ENCODE measurements around the gene DTWD2. TPM values are rescaled to one million over a fixed set of nuclear protein-coding genes. Genes with fewer than 3 reads are reported as not detected.
"Not testable (repeated sequence)": the region's sequence is repeated elsewhere in the genome, so short reads cannot be mapped to it uniquely, and the experiment has no call there.

The DTWD2 gene
- total RNA-seq, 4 donors from 2014 or later = 7.9 to 14.2 (median 12.6) TPM

GRCh38 chr5:118996098-118996497 is 7.8 kb upstream of the DTWD2 start:
- H3K27ac ChIP-seq = no peak overlapping the region
- H3K4me3 ChIP-seq = no peak overlapping the region
- H3K4me1 ChIP-seq = no peaks in the 10 kb centered on the region
- ATAC-seq = no peak
- H3K36me3 ChIP-seq = no peaks in the 10 kb centered on the region
- no peaks in the 10 kb centered on the region for H3K9me3 ChIP-seq
- H3K27me3 ChIP-seq = no peaks in the 10 kb centered on the region
- TF ChIP-seq, protein P1, sequence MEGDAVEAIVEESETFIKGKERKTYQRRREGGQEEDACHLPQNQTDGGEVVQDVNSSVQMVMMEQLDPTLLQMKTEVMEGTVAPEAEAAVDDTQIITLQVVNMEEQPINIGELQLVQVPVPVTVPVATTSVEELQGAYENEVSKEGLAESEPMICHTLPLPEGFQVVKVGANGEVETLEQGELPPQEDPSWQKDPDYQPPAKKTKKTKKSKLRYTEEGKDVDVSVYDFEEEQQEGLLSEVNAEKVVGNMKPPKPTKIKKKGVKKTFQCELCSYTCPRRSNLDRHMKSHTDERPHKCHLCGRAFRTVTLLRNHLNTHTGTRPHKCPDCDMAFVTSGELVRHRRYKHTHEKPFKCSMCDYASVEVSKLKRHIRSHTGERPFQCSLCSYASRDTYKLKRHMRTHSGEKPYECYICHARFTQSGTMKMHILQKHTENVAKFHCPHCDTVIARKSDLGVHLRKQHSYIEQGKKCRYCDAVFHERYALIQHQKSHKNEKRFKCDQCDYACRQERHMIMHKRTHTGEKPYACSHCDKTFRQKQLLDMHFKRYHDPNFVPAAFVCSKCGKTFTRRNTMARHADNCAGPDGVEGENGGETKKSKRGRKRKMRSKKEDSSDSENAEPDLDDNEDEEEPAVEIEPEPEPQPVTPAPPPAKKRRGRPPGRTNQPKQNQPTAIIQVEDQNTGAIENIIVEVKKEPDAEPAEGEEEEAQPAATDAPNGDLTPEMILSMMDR (IDR thresholded peaks at IDR 0.05) = no peak
- TF ChIP-seq POLR2AphosphoS5 (IDR thresholded peaks at IDR 0.05) (no peak), POLR2A (IDR thresholded peaks at IDR 0.05) (no peak), EP300 (IDR thresholded peaks at IDR 0.05) (no peak)
- WGBS, 2 donors (ENCODE audit: low coverage in 1 of 2) = 85 to 100% methylated on average over 1 of the region's 1 CpG

- no peaks in the 10 kb centered on the region for H3K27me3 ChIP-seq
- no peaks in the 10 kb centered on the region for H3K9me3 ChIP-seq
- no peaks in the 10 kb centered on the region for H3K36me3 ChIP-seq
- H3K4me3 ChIP-seq = no peak overlapping the region
- ATAC-seq = no peak
- H3K27ac ChIP-seq = no peak overlapping the region
- TF ChIP-seq EP300 (IDR thresholded peaks at IDR 0.05) = no peak
- no peak for TF ChIP-seq POLR2A (IDR thresholded peaks at IDR 0.05)
- TF ChIP-seq POLR2AphosphoS5 (IDR thresholded peaks at IDR 0.05) = no peak
- TF ChIP-seq, protein P1 (IDR thresholded peaks at IDR 0.05) = no peak
- WGBS, 2 donors (ENCODE audit: low coverage in 1 of 2) = 79% methylated on average over 2 of the region's 2 CpGs; no CpG with 5 or more reads in 1 of the 2 donors
- H3K4me1 ChIP-seq = no peaks in the 10 kb centered on the region
Observed at GRCh38 chr5:118994595-118994994, 6.2 kb upstream of the DTWD2 start.

DNA sequence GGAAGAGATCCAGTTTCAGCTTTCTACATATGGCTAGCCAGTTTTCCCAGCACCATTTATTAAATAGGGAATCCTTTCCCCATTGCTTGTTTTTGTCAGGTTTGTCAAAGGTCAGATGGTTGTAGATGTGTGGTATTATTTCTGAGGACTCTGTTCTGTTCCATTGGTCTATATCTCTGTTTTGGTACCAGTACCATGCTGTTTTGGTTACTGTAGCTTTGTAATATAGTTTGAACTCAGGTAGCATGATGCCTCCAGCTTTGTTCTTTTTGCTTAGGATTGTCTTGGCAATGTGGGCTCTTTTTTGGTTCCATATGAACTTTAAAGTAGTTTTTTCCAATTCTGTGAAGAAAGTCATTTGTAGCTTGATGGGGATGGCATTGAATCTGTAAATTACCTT is 4.8 kb upstream of the DTWD2 start:
- H3K4me3 ChIP-seq, H3K4me1 ChIP-seq, ATAC-seq, H3K36me3 ChIP-seq, H3K9me3 ChIP-seq, H3K27me3 ChIP-seq, H3K27ac ChIP-seq: not testable (repeated sequence)

- not testable (repeated sequence) for H3K36me3 ChIP-seq, ATAC-seq, H3K9me3 ChIP-seq, H3K4me1 ChIP-seq, H3K27me3 ChIP-seq, H3K27ac ChIP-seq, H3K4me3 ChIP-seq
- WGBS, 2 donors (ENCODE audit: low coverage in 1 of 2) = 100% methylated on average over 3 of the region's 3 CpGs
Observed at GRCh38 chr5:118992055-118992454, 3.7 kb upstream of the DTWD2 start.

GRCh38 chr5:118990582-118990981 is 2.2 kb upstream of the DTWD2 start:
- Histone ChIP-seq H3K9me3 (no peaks in the 10 kb centered on the region), H3K27me3 (no peaks in the 10 kb centered on the region), H3K36me3 (no peaks in the 10 kb centered on the region), H3K4me1 (peaks cover 4 to 15% (median 8%) of the 10 kb centered on the region in 3 donors), H3K4me3 (no peak overlapping the region), H3K27ac (no peak overlapping the region)
- no peak for ATAC-seq
- 63 to 100% methylated on average over 1 of the region's 1 CpG for WGBS, 2 donors (ENCODE audit: low coverage in 1 of 2)
- TF ChIP-seq, protein P1 (IDR thresholded peaks at IDR 0.05) = no peak
- no peak for TF ChIP-seq POLR2A (IDR thresholded peaks at IDR 0.05)
- TF ChIP-seq POLR2AphosphoS5 (IDR thresholded peaks at IDR 0.05) = no peak
- no peak for TF ChIP-seq EP300 (IDR thresholded peaks at IDR 0.05)

DNA sequence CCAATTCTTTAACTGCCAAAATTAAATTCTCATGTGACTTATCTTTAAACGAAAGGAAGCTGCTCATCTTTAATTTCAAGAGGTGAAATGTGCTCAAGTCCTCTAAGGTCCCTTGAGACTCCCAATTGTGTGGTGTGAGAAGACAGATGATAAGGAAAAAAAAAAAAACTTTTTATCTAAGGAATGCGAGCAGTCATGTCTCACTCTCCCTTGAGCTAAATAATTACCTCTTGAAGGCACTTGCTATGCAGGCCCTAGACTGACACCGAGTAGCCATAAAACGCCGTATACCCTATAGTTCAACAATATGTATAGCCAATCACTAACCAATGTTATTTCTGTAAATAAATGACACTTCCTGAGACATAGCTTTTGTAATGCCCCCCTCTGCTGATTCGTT is 1.5 kb upstream of the DTWD2 start:
- H3K4me1 ChIP-seq = peaks cover 4 to 15% (median 8%) of the 10 kb centered on the region in 3 donors
- no peak overlapping the region for H3K4me3 ChIP-seq
- no peak overlapping the region for H3K27ac ChIP-seq
- TF ChIP-seq, protein P1 (IDR thresholded peaks at IDR 0.05) = no peak
- TF ChIP-seq EP300 (IDR thresholded peaks at IDR 0.05) (no peak), POLR2A (IDR thresholded peaks at IDR 0.05) (no peak), POLR2AphosphoS5 (IDR thresholded peaks at IDR 0.05) (no peak)
- H3K27me3 ChIP-seq = no peaks in the 10 kb centered on the region
- 66 to 73% methylated on average over 6 of the region's 6 CpGs for WGBS, 2 donors (ENCODE audit: low coverage in 1 of 2)
- H3K9me3 ChIP-seq = no peaks in the 10 kb centered on the region
- H3K36me3 ChIP-seq = no peaks in the 10 kb centered on the region
- no peak for ATAC-seq

All from gastroesophageal sphincter (tissue), 4 donors.